Measurements from ENCODE around the gene SARS1.

Gene SARS1

GRCh38 chr1:109252893-109253802 is 39.4 kb downstream of the SARS1 start:
- in situ Hi-C loops (cut with MboI; ENCODE audit: low sequenced_read_pairs, unreplicated experiment), result no loop called here
- DNase-seq (ENCODE audit: low spot score), result no peak
- no peak for TF ChIP-seq CTCF (IDR thresholded peaks at IDR 0.05; ENCODE audit: borderline replicate concordance, control extremely low read depth, extremely low read depth, insufficient read depth, missing control alignments)

DNA sequence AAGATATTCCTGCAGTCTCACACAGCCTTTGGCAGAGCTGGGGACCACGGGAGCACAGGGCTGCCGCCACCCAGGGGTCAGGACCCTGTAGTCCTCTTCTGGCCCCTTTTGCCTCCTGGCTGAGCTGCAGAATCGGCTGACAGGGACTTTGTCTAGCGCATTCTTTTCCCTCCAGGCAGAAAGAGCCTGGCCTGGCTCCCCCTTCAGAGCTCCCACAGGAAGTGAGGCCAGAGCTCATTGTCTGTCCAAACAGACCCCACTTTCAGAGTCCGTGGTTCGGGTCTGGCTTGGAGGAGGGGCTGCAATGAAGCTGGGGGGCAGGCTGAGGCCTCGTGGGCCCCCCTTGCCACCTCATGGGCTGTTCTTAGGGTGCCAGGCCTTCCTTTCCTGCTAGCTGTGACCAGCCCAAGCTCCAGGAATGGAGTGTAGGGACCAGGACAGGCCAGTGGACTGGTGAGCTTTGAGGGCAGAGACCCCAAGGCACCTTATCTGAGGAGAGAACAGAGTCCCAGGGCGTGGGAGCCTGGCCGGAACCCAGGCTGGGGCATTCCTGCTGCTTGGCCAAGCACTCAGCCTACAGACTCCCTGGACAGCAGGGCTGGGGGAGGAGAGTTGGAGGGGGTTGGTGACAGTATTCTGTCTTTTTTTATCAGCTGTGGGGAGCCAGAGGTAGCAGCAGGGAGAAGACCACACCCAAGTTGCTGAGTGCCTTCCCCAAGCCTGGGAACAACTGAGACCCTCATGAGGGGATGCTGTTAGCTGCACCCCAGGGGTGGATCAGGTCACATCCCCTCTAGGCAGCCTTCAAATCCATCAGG is 40.3 kb downstream of the SARS1 start:
- in situ Hi-C loops (cut with MboI; ENCODE audit: low sequenced_read_pairs, unreplicated experiment), result no loop called here
- TF ChIP-seq CTCF (IDR thresholded peaks at IDR 0.05; ENCODE audit: borderline replicate concordance, control extremely low read depth, extremely low read depth, insufficient read depth, missing control alignments), result no peak
- no peak for DNase-seq (ENCODE audit: low spot score)

DNA sequence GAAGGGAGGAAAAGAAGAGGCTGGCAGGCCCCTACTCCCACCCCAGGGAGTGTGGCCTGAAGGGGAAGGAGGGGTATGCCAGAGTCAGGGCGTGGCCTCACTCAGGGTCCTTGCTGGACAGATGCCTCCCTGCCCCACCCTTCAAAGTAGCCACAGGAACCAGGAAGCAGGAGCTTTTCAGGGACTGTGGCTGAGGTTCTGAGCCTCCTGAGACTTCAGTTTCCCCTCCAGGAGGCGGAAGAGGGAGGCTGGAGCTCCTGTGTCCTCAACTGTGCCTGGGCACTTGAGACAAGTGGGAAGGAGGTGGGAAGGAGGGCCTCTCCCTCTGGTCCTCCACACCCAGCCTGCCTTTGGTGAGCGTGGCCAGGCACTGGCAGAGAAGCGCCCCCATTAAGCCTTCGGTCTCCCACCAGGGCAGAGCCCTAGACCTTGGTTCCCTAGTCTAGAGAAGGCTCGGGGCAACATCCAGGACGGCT is 40.9 kb downstream of the SARS1 start:
- TF ChIP-seq CTCF (IDR thresholded peaks at IDR 0.05; ENCODE audit: borderline replicate concordance, control extremely low read depth, extremely low read depth, insufficient read depth, missing control alignments), result no peak
- DNase-seq (ENCODE audit: low spot score), result no peak
- in situ Hi-C loops (cut with MboI; ENCODE audit: low sequenced_read_pairs, unreplicated experiment), result no loop called here

GRCh38 chr1:109255097-109255651 is 41.5 kb downstream of the SARS1 start:
- no peak for TF ChIP-seq CTCF (IDR thresholded peaks at IDR 0.05; ENCODE audit: borderline replicate concordance, control extremely low read depth, extremely low read depth, insufficient read depth, missing control alignments)
- DNase-seq (ENCODE audit: low spot score), result no peak
- in situ Hi-C loops (cut with MboI; ENCODE audit: low sequenced_read_pairs, unreplicated experiment), result no loop called here

- no peak for TF ChIP-seq CTCF (IDR thresholded peaks at IDR 0.05; ENCODE audit: borderline replicate concordance, control extremely low read depth, extremely low read depth, insufficient read depth, missing control alignments)
- DNase-seq (ENCODE audit: low spot score), result no peak
- in situ Hi-C loops (cut with MboI; ENCODE audit: low sequenced_read_pairs, unreplicated experiment), result no loop called here
Measured at GRCh38 chr1:109255678-109256077, 42.0 kb downstream of the SARS1 start.

GRCh38 chr1:109256085-109256484 is 42.4 kb downstream of the SARS1 start:
- no peak for DNase-seq (ENCODE audit: low spot score)
- in situ Hi-C loops (cut with MboI; ENCODE audit: low sequenced_read_pairs, unreplicated experiment), result no loop called here
- no peak for TF ChIP-seq CTCF (IDR thresholded peaks at IDR 0.05; ENCODE audit: borderline replicate concordance, control extremely low read depth, extremely low read depth, insufficient read depth, missing control alignments)

Data from GM13976 (cell line).